Skeletal muscle tissue (tissue), 4 donors: ENCODE results near the gene PODN. TPM values are rescaled to one million over a fixed set of nuclear protein-coding genes. Genes with fewer than 3 reads are reported as not detected.

Experiments
- H3K27ac ChIP-seq: one replicate; pipeline ENCODE4 v1.7.0; 2013; ENCODE audit warnings: mild to moderate bottlenecking, low read depth, low read length, inconsistent platforms
- H3K27me3 ChIP-seq, 3 donors: one replicate each; pipeline ENCODE4 v1.7.0; 2013; ENCODE audit warnings: low read length in 3 of 3; ENCODE audit not compliant: control insufficient read depth in 3 of 3, insufficient read depth in 3 of 3
- H3K36me3 ChIP-seq, 3 donors: one replicate each; pipeline ENCODE4 v1.7.0; 2013; ENCODE audit warnings: low read length in 3 of 3; ENCODE audit not compliant: control insufficient read depth in 3 of 3, insufficient read depth in 3 of 3
- H3K4me1 ChIP-seq, 3 donors: one replicate each; pipeline ENCODE4 v1.7.0; 2013; ENCODE audit warnings: low read length in 3 of 3, mild to moderate bottlenecking in 3 of 3; ENCODE audit not compliant: control insufficient read depth in 3 of 3, insufficient read depth in 3 of 3
- H3K4me3 ChIP-seq, 3 donors: one replicate each; pipeline ENCODE4 v1.7.0; 2013; ENCODE audit warnings: low read length in 3 of 3
- H3K9ac ChIP-seq, 3 donors: one replicate each; pipeline ENCODE4 v1.7.0; 2013; ENCODE audit warnings: low read length in 3 of 3, mild to moderate bottlenecking in 3 of 3, moderate library complexity in 2 of 3, low read depth in 1 of 3
- H3K9me3 ChIP-seq, 3 donors: one replicate each; pipeline ENCODE4 v1.7.0; 2013; ENCODE audit warnings: low read length in 3 of 3; ENCODE audit not compliant: control insufficient read depth in 3 of 3
- total RNA-seq: library from RNA; depleted of rRNA; stranded (reverse); fragments of >200 nt; gene quantifications from one replicate; pipeline ENCODE4 v1.2.3, GENCODE V29; 2014
- donor health status: Osteomylitis.

The PODN gene
- total RNA-seq, 1 donor from 2014 or later, result 3.7 TPM

- Histone ChIP-seq H3K4me3 (no peak overlapping the region), H3K36me3 (peaks cover 5 to 6% (median 6%) of the 10 kb centered on the region in 3 donors), H3K4me1 (peaks cover 4 to 10% (median 8%) of the 10 kb centered on the region in 3 donors), H3K9ac (no peak overlapping the region), H3K27ac (no peak overlapping the region), H3K9me3 (no peaks in the 10 kb centered on the region), H3K27me3 (no peaks in the 10 kb centered on the region)
Measured at GRCh38 chr1:53025769-53026112, 36.3 kb upstream of the PODN start.

- Histone ChIP-seq H3K4me1 (peaks cover 4 to 10% (median 8%) of the 10 kb centered on the region in 3 donors), H3K36me3 (peaks cover 5 to 6% (median 6%) of the 10 kb centered on the region in 3 donors), H3K9me3 (no peaks in the 10 kb centered on the region), H3K27ac (no peak overlapping the region), H3K9ac (no peak overlapping the region), H3K27me3 (no peaks in the 10 kb centered on the region), H3K4me3 (no peak overlapping the region)
Measured at GRCh38 chr1:53026254-53026653, 35.8 kb upstream of the PODN start.

GRCh38 chr1:53031732-53032131 is 30.3 kb upstream of the PODN start:
- Histone ChIP-seq H3K4me1 (no peaks in the 10 kb centered on the region), H3K27me3 (no peaks in the 10 kb centered on the region), H3K9ac (no peak overlapping the region), H3K27ac (no peak overlapping the region), H3K9me3 (no peaks in the 10 kb centered on the region), H3K36me3 (peaks cover 5 to 11% (median 6%) of the 10 kb centered on the region in 3 donors), H3K4me3 (no peak overlapping the region)

- H3K9ac ChIP-seq, result no peak overlapping the region
- H3K27ac ChIP-seq, result no peak overlapping the region
- H3K36me3 ChIP-seq, result peaks cover 4 to 21% (median 16%) of the 10 kb centered on the region in 3 donors
- no peak overlapping the region for H3K4me3 ChIP-seq
- no peaks in the 10 kb centered on the region for H3K27me3 ChIP-seq
- no peaks in the 10 kb centered on the region for H3K9me3 ChIP-seq
- H3K4me1 ChIP-seq, result no peaks in the 10 kb centered on the region
Measured at GRCh38 chr1:53037159-53037558, 24.9 kb upstream of the PODN start.

- H3K27ac ChIP-seq, result no peak overlapping the region
- no peak overlapping the region for H3K9ac ChIP-seq
- peaks cover 4 to 19% (median 16%) of the 10 kb centered on the region in 3 donors for H3K36me3 ChIP-seq
- H3K9me3 ChIP-seq, result no peaks in the 10 kb centered on the region
- H3K4me3 ChIP-seq, result no peak overlapping the region
- H3K4me1 ChIP-seq, result no peaks in the 10 kb centered on the region
- no peaks in the 10 kb centered on the region for H3K27me3 ChIP-seq
Measured at GRCh38 chr1:53038566-53038965, 23.4 kb upstream of the PODN start.

GRCh38 chr1:53043271-53043670 is 18.7 kb upstream of the PODN start:
- H3K36me3 ChIP-seq, result peaks cover 4 to 25% (median 16%) of the 10 kb centered on the region in 3 donors

GRCh38 chr1:53044926-53045325 is 17.1 kb upstream of the PODN start:
- no peak overlapping the region for H3K4me3 ChIP-seq
- no peak overlapping the region for H3K27ac ChIP-seq
- H3K36me3 ChIP-seq, result peaks cover 0 to 19% (median 9%) of the 10 kb centered on the region in 3 donors
- no peaks in the 10 kb centered on the region for H3K9me3 ChIP-seq
- H3K4me1 ChIP-seq, result peaks cover 4 to 13% (median 4%) of the 10 kb centered on the region in 3 donors
- no peak overlapping the region for H3K9ac ChIP-seq
- H3K27me3 ChIP-seq, result no peaks in the 10 kb centered on the region

More at GRCh38 chr1:53043271-53043670, 18.7 kb upstream of the PODN start:
- Histone ChIP-seq H3K9ac (no peak overlapping the region), H3K27ac (no peak overlapping the region), H3K9me3 (no peaks in the 10 kb centered on the region), H3K4me1 (peaks cover 0 to 5% (median 4%) of the 10 kb centered on the region in 3 donors), H3K27me3 (no peaks in the 10 kb centered on the region), H3K4me3 (no peak overlapping the region)

- H3K9me3 ChIP-seq, result no peaks in the 10 kb centered on the region
- no peaks in the 10 kb centered on the region for H3K27me3 ChIP-seq
- no peak overlapping the region for H3K4me3 ChIP-seq
- no peak overlapping the region for H3K27ac ChIP-seq
- no peak overlapping the region for H3K9ac ChIP-seq
- H3K4me1 ChIP-seq, result peaks cover 4 to 14% (median 6%) of the 10 kb centered on the region in 3 donors
- H3K36me3 ChIP-seq, result peaks cover 2 to 16% (median 13%) of the 10 kb centered on the region in 3 donors
Measured at GRCh38 chr1:53046930-53047329, 15.1 kb upstream of the PODN start.

- peaks cover 4 to 14% (median 6%) of the 10 kb centered on the region in 3 donors for H3K4me1 ChIP-seq
- no peaks in the 10 kb centered on the region for H3K9me3 ChIP-seq
- no peak overlapping the region for H3K4me3 ChIP-seq
- H3K27ac ChIP-seq, result no peak overlapping the region
- no peaks in the 10 kb centered on the region for H3K27me3 ChIP-seq
- peaks cover 2 to 26% (median 17%) of the 10 kb centered on the region in 3 donors for H3K36me3 ChIP-seq
- H3K9ac ChIP-seq, result no peak overlapping the region
Measured at GRCh38 chr1:53047737-53048736, 14.0 kb upstream of the PODN start.

GRCh38 chr1:53048960-53049573 is 12.9 kb upstream of the PODN start:
- H3K27ac ChIP-seq, result no peak overlapping the region

More at GRCh38 chr1:53048960-53049573, 12.9 kb upstream of the PODN start:
- Histone ChIP-seq H3K27me3 (no peaks in the 10 kb centered on the region), H3K36me3 (peaks cover 2 to 32% (median 20%) of the 10 kb centered on the region in 3 donors), H3K4me1 (peaks cover 4 to 14% (median 6%) of the 10 kb centered on the region in 3 donors), H3K9me3 (no peaks in the 10 kb centered on the region), H3K9ac (no peak overlapping the region), H3K4me3 (no peak overlapping the region)
